Retinal pigment epithelial cell (primary cell): ENCODE data around the gene TMPRSS4.

Experiments
- DNase-seq: peaks from one replicate; pipeline ENCODE4 v3.0.0-alpha.2; 2010; ENCODE audit warnings: low read depth
- H3K4me3 ChIP-seq: 2 replicates; pipeline ENCODE4 v1.5.1; 2011; ENCODE audit warnings: mild to moderate bottlenecking, low read length, control low read depth, moderate library complexity
- CTCF ChIP-seq: conservative IDR thresholded peaks from 2 replicates; pipeline ENCODE4 v1.5.1; 2011; ENCODE audit warnings: low read depth, low read length, control low read depth, inconsistent platforms

The TMPRSS4 gene

GRCh38 chr11:118100691-118101232 lies 23.9 kb downstream of the TMPRSS4 start:
- no peak for TF ChIP-seq CTCF
- H3K4me3 ChIP-seq = no peak overlapping the region
- DNase-seq = no peak

DNA sequence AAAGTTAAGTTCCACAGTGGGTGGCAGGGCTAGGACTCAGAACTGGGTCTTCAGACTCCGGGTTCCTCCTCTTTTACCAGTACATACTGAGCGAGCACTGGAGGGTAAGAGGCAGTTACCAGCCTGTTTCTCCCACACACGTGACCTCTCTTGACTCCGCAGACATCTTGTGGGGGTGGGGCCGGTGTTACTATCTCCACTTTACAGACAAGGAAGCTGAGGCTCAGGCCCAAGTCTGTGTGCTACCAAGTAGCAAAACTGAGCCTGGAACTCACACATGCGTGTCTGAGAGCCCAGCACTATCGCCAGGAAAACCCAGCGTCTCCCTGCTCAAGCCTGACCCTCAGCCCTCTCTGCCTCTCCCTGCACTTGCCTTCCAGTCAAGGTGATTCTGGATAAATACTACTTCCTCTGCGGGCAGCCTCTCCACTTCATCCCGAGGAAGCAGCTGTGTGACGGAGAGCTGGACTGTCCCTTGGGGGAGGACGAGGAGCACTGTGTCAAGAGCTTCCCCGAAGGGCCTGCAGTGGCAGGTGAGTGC lies 25.9 kb downstream of the TMPRSS4 start:
- TF ChIP-seq CTCF = no peak
- no peak for DNase-seq

GRCh38 chr11:118104491-118104890 lies 27.6 kb downstream of the TMPRSS4 start:
- TF ChIP-seq CTCF = no peak
- DNase-seq = no peak
- H3K4me3 ChIP-seq = no peak overlapping the region

More for the DNA sequence above, 25.9 kb downstream of the TMPRSS4 start:
- H3K4me3 ChIP-seq = no peak overlapping the region

DNA sequence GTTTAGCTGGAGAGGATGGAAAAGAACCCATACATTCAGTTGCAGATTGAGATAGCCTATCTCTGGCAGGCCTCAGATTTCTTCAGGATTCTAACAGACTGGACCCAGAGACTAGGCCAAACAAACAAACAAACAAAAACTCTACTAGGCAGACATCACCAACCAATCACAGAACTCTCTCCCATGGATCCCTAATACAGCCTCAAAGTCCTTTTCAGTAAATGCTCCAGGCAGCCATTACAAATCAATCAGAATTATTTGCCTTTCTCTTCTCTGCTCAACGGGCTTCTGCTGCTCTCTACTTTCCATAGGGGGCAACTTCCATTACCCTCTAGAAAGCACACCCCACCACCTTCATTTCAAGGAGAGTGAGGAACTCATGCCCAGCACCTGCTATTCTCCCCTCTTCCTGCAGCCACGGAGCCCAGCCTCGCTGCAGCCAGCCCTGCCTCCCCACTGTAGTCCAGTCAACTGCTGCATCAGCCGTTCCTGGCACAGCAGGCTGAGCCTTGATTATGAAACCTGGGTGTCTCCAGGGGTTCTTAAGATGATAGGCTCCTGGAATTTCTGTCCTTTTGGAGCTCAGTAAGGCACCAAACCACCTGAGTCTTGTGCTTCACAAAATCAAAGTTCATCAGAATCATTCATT lies 28.9 kb downstream of the TMPRSS4 start:
- H3K4me3 ChIP-seq = no peak overlapping the region
- no peak for DNase-seq
- no peak for TF ChIP-seq CTCF

- no peak overlapping the region for H3K4me3 ChIP-seq
- DNase-seq = no peak
- no peak for TF ChIP-seq CTCF
These were observed 30.0 kb downstream of the TMPRSS4 start for GRCh38 chr11:118106789-118107335.

- H3K4me3 ChIP-seq = no peak overlapping the region
- TF ChIP-seq CTCF = no peak
- no peak for DNase-seq
These were observed 31.6 kb downstream of the TMPRSS4 start for GRCh38 chr11:118108513-118108912.

GRCh38 chr11:118109231-118109630 lies 32.4 kb downstream of the TMPRSS4 start:
- no peak for DNase-seq
- TF ChIP-seq CTCF = no peak

More at GRCh38 chr11:118109231-118109630, 32.4 kb downstream of the TMPRSS4 start:
- H3K4me3 ChIP-seq = no peak overlapping the region
